ENCODE results near the gene FAM200A. TPM values are rescaled to one million over a fixed set of nuclear protein-coding genes. Genes with fewer than 3 reads are reported as not detected.

FAM200A gene
- total RNA-seq, 3 donors from 2014 or later (not counting 1 experiment from before 2014, with no cell fraction given), result 2.3 to 3.1 (median 2.6) TPM

GRCh38 chr7:99497766-99498545 lies 54.0 kb downstream of the FAM200A start:
- peaks cover 36% of the 10 kb centered on the region for H3K4me1 ChIP-seq (ENCODE audit: control insufficient read depth, insufficient read depth, low read length)
- peaks cover 0 to 2% of the 10 kb centered on the region in 2 donors for H3K9me3 Mint-ChIP-seq
- peak overlapping the region; percentile 95 to 99 for H3K27ac Mint-ChIP-seq
- TF ChIP-seq CTCF (IDR thresholded peaks at IDR 0.05), result no peak
- peaks cover 18% of the 10 kb centered on the region for H3K9me3 ChIP-seq (ENCODE audit: control insufficient read depth, insufficient read depth, low read length)
- peaks cover 25 to 35% of the 10 kb centered on the region in 2 donors for H3K4me1 Mint-ChIP-seq
- peak overlapping the region; percentile 100 for H3K4me3 Mint-ChIP-seq
- no peak overlapping the region for H3K27ac ChIP-seq (ENCODE audit: low read length)
- H3K36me3 ChIP-seq (ENCODE audit: control insufficient read depth, insufficient read depth, low read length), result peaks cover 34% of the 10 kb centered on the region
- no peaks in the 10 kb centered on the region for H3K27me3 ChIP-seq (ENCODE audit: control insufficient read depth, insufficient read depth, low read length)
- DNase-seq (peak in 1 of 2 donors; percentile 38), ATAC-seq (no peak)
- H3K36me3 Mint-ChIP-seq, result peaks cover 13% of the 10 kb centered on the region
- no peak overlapping the region for H3K4me3 ChIP-seq (ENCODE audit: low read length)
- intact Hi-C loops (cut with micrococcal nuclease), result no loop called here
- WGBS (ENCODE audit: insufficient coverage), result 56% methylated on average over 3 of the region's 6 CpGs
- H3K27me3 Mint-ChIP-seq (ENCODE audit: low read depth in 2 of 2), result no peaks in the 10 kb centered on the region

Other genes with a start within 250 kb of the FAM200A start
- gene ARPC1A, start 226.2 kb downstream of the FAM200A start, total RNA-seq, result 10 to 100 TPM; 38.1 to 48.1 (median 47.9) TPM
- gene ARPC1B, start 177.4 kb downstream of the FAM200A start, total RNA-seq, result 100 to 1,000 TPM; 161 to 184 (median 179) TPM
- 10 to 100 TPM; 55.3 to 60.6 (median 59.3) TPM for gene PDAP1, start 143.5 kb downstream of the FAM200A start, total RNA-seq
- 100 to 1,000 TPM; 145 to 190 (median 187) TPM for gene BUD31, start 143.1 kb downstream of the FAM200A start, total RNA-seq
- 1 to 10 TPM; 5.3 to 6.6 (median 6.4) TPM for gene PTCD1, start 113.3 kb downstream of the FAM200A start, total RNA-seq
- 10 to 100 TPM; 54.0 to 61.6 (median 54.8) TPM for gene CPSF4, start 113.2 kb downstream of the FAM200A start, total RNA-seq
- gene ATP5MF, start 85.9 kb downstream of the FAM200A start, total RNA-seq, result 100 to 1,000 TPM in 2 of 3 donors, 10 to 100 TPM in 1; 90.8 to 123 (median 111) TPM
- gene ZNF789, start 79.2 kb downstream of the FAM200A start, total RNA-seq, result 10 to 100 TPM; 16.7 to 18.6 (median 16.8) TPM
- gene ZNF394, start 51.8 kb downstream of the FAM200A start, total RNA-seq, result 100 to 1,000 TPM; 188 to 237 (median 215) TPM
- 1 to 10 TPM; 6.8 to 9.7 (median 7.4) TPM for gene ZKSCAN5, start 47.5 kb downstream of the FAM200A start, total RNA-seq
- 100 to 1,000 TPM; 171 to 214 (median 196) TPM for gene ZNF655, start 6.5 kb upstream of the FAM200A start, total RNA-seq
- 1 to 10 TPM; 1.4 to 2.5 (median 2.0) TPM for gene TMEM225B, start 46.2 kb upstream of the FAM200A start, total RNA-seq
- gene ZSCAN25, start 64.8 kb upstream of the FAM200A start, total RNA-seq, result 10 to 100 TPM; 24.4 to 37.4 (median 27.8) TPM
- gene CYP3A5, start 127.9 kb upstream of the FAM200A start, total RNA-seq, result under 1 TPM in 1 of 3 donors, not detected in 2; 0.14 TPM
- not detected for gene CYP3A7, start 183.1 kb upstream of the FAM200A start, total RNA-seq
- not detected for gene CYP3A4, start 232.1 kb upstream of the FAM200A start, total RNA-seq

Data from natural killer cell (primary cell).